Measurements from ENCODE around the gene DYNC1H1.

The DYNC1H1 gene

GRCh38 chr14:102007916-102008418 lies 43.6 kb downstream of the DYNC1H1 start:
- Histone ChIP-seq H2AFZ (ENCODE audit: low read length) (no peak overlapping the region), H3K4ac (ENCODE audit: low read length) (no peak overlapping the region), H3K14ac (ENCODE audit: low read length) (no peak overlapping the region), H3K4me3 (ENCODE audit: low read length in 2 of 2) (no peak overlapping the region), H3K23ac (ENCODE audit: low read depth, low read length, poor library complexity) (no peak overlapping the region), H3K36me3 (replicated peaks in 1 of 2; ENCODE audit: control insufficient read depth in 2 of 2, insufficient read depth in 2 of 2, low read length in 2 of 2) (peaks cover 70 to 96% of the 10 kb centered on the region in 2 donors), H3K18ac (ENCODE audit: low read length) (no peak overlapping the region), H3K9ac (ENCODE audit: low read depth, low read length, poor library complexity) (no peak overlapping the region), H4K91ac (ENCODE audit: low read depth, low read length, poor library complexity) (no peak overlapping the region), H3K27me3 (ENCODE audit: control insufficient read depth in 3 of 3, insufficient read depth in 3 of 3, low read depth in 1 of 3, low read length in 3 of 3) (no peaks in the 10 kb centered on the region), H2BK12ac (ENCODE audit: low read length) (no peak overlapping the region), H3K27ac (replicated peaks; ENCODE audit: low read length) (no peak overlapping the region), H2BK120ac (ENCODE audit: low read depth, low read length) (no peak overlapping the region), H4K8ac (ENCODE audit: low read depth, low read length) (no peak overlapping the region), H3K4me2 (ENCODE audit: insufficient read depth, low read length, poor library complexity, severe bottlenecking) (no peak overlapping the region), H3K79me1 (ENCODE audit: low read depth, low read length) (no peaks in the 10 kb centered on the region), H2AK5ac (ENCODE audit: low read depth, low read length) (no peak overlapping the region), H2BK15ac (ENCODE audit: low read length) (no peak overlapping the region), H2BK5ac (ENCODE audit: low read length) (no peak overlapping the region), H3K9me3 (replicated peaks in 1 of 2; ENCODE audit: control insufficient read depth in 2 of 2, insufficient read depth in 1 of 2, low read depth in 1 of 2, low read length in 2 of 2) (no peaks in the 10 kb centered on the region), H3K4me1 (ENCODE audit: control insufficient read depth in 2 of 2, insufficient read depth in 1 of 2, low read depth in 1 of 2, low read length in 2 of 2) (peaks cover 0 to 2% of the 10 kb centered on the region in 2 donors)
- WGBS, 2 donors (ENCODE audit: extremely low coverage in 2 of 2, insufficient read length in 2 of 2, insufficient replicate concordance in 1 of 2): no CpG with 5 or more reads among the region's 14 CpGs
- DNase-seq (ENCODE audit: low spot score): no peak

DNA sequence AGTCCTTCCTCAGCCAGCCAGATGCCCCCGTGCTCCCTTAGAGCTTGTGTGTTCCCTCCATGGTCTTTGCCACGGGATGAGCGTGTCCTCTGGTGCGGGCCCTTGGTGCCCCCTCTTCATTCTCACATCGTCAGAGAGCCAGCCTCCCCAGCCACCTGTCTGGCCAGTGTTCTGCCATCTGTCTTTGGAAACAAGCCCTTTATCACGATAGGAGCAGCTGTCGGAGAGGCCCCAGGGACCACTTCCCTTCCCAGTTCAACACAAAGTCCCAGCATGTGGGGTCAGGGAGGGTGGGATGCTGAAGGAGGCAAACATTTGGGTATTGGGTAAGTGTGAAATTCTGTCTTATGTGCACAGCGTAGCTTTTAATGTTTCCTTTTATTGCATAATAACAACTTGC lies 44.5 kb downstream of the DYNC1H1 start:
- Histone ChIP-seq H3K27me3 (ENCODE audit: control insufficient read depth in 3 of 3, insufficient read depth in 3 of 3, low read depth in 1 of 3, low read length in 3 of 3) (no peaks in the 10 kb centered on the region), H4K8ac (ENCODE audit: low read depth, low read length) (no peak overlapping the region), H2BK15ac (ENCODE audit: low read length) (no peak overlapping the region), H2BK5ac (ENCODE audit: low read length) (no peak overlapping the region), H3K23ac (ENCODE audit: low read depth, low read length, poor library complexity) (no peak overlapping the region), H4K91ac (ENCODE audit: low read depth, low read length, poor library complexity) (no peak overlapping the region), H2BK120ac (ENCODE audit: low read depth, low read length) (no peak overlapping the region), H3K4me2 (ENCODE audit: insufficient read depth, low read length, poor library complexity, severe bottlenecking) (no peak overlapping the region), H3K79me1 (ENCODE audit: low read depth, low read length) (no peaks in the 10 kb centered on the region), H3K9ac (ENCODE audit: low read depth, low read length, poor library complexity) (no peak overlapping the region), H3K18ac (ENCODE audit: low read length) (no peak overlapping the region), H2AK5ac (ENCODE audit: low read depth, low read length) (no peak overlapping the region), H2AFZ (ENCODE audit: low read length) (no peak overlapping the region), H3K27ac (replicated peaks; ENCODE audit: low read length) (no peak overlapping the region), H3K14ac (ENCODE audit: low read length) (no peak overlapping the region), H3K4me3 (ENCODE audit: low read length in 2 of 2) (no peak overlapping the region), H3K4ac (ENCODE audit: low read length) (no peak overlapping the region), H3K4me1 (ENCODE audit: control insufficient read depth in 2 of 2, insufficient read depth in 1 of 2, low read depth in 1 of 2, low read length in 2 of 2) (peaks cover 0 to 2% of the 10 kb centered on the region in 2 donors), H3K9me3 (replicated peaks in 1 of 2; ENCODE audit: control insufficient read depth in 2 of 2, insufficient read depth in 1 of 2, low read depth in 1 of 2, low read length in 2 of 2) (no peaks in the 10 kb centered on the region), H3K36me3 (replicated peaks in 1 of 2; ENCODE audit: control insufficient read depth in 2 of 2, insufficient read depth in 2 of 2, low read length in 2 of 2) (peaks cover 76 to 97% of the 10 kb centered on the region in 2 donors), H2BK12ac (ENCODE audit: low read length) (no peak overlapping the region)
- DNase-seq (ENCODE audit: low spot score): no peak
- WGBS, 2 donors (ENCODE audit: extremely low coverage in 2 of 2, insufficient read length in 2 of 2, insufficient replicate concordance in 1 of 2): no CpG with 5 or more reads among the region's 8 CpGs

DNA sequence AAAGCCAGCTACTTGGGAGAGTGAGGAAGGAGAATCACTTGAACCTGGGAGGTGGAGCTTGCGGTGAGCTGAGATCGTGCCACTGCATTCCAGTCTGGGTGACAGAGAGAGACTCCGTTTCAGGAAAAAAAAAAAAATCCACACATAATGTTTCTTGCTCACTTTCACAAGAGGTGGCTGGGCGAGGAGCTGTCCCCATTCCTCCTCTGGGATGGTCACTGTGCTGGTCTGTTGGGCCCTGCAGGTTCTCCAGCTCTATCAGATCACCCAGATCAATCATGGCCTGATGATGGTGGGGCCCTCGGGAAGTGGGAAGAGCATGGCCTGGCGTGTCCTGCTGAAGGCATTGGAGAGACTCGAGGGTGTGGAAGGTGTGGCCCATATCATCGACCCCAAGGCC lies 47.3 kb downstream of the DYNC1H1 start:
- H4K8ac ChIP-seq (ENCODE audit: low read depth, low read length): no peak overlapping the region
- H3K79me1 ChIP-seq (ENCODE audit: low read depth, low read length): no peaks in the 10 kb centered on the region
- H3K4me2 ChIP-seq (ENCODE audit: insufficient read depth, low read length, poor library complexity, severe bottlenecking): no peak overlapping the region
- no peak overlapping the region for H3K9ac ChIP-seq (ENCODE audit: low read depth, low read length, poor library complexity)
- H3K9me3 ChIP-seq (replicated peaks in 1 of 2; ENCODE audit: control insufficient read depth in 2 of 2, insufficient read depth in 1 of 2, low read depth in 1 of 2, low read length in 2 of 2): no peaks in the 10 kb centered on the region
- no peak overlapping the region for H2BK12ac ChIP-seq (ENCODE audit: low read length)
- no peak overlapping the region for H4K91ac ChIP-seq (ENCODE audit: low read depth, low read length, poor library complexity)
- no CpG with 5 or more reads among the region's 8 CpGs for WGBS, 2 donors (ENCODE audit: extremely low coverage in 2 of 2, insufficient read length in 2 of 2, insufficient replicate concordance in 1 of 2)
- H3K4me3 ChIP-seq (ENCODE audit: low read length in 2 of 2): no peak overlapping the region
- H3K14ac ChIP-seq (ENCODE audit: low read length): no peak overlapping the region
- no peak overlapping the region for H2BK120ac ChIP-seq (ENCODE audit: low read depth, low read length)
- H3K4ac ChIP-seq (ENCODE audit: low read length): no peak overlapping the region
- peaks cover 86 to 98% of the 10 kb centered on the region in 2 donors for H3K36me3 ChIP-seq (replicated peaks in 1 of 2; ENCODE audit: control insufficient read depth in 2 of 2, insufficient read depth in 2 of 2, low read length in 2 of 2)
- H2BK5ac ChIP-seq (ENCODE audit: low read length): no peak overlapping the region
- H3K4me1 ChIP-seq (ENCODE audit: control insufficient read depth in 2 of 2, insufficient read depth in 1 of 2, low read depth in 1 of 2, low read length in 2 of 2): peaks cover 0 to 2% of the 10 kb centered on the region in 2 donors
- H3K18ac ChIP-seq (ENCODE audit: low read length): no peak overlapping the region
- H3K23ac ChIP-seq (ENCODE audit: low read depth, low read length, poor library complexity): no peak overlapping the region
- DNase-seq (ENCODE audit: low spot score): no peak
- H3K27me3 ChIP-seq (ENCODE audit: control insufficient read depth in 3 of 3, insufficient read depth in 3 of 3, low read depth in 1 of 3, low read length in 3 of 3): no peaks in the 10 kb centered on the region
- H2AK5ac ChIP-seq (ENCODE audit: low read depth, low read length): no peak overlapping the region
- H2AFZ ChIP-seq (ENCODE audit: low read length): no peak overlapping the region
- no peak overlapping the region for H2BK15ac ChIP-seq (ENCODE audit: low read length)
- H3K27ac ChIP-seq (replicated peaks; ENCODE audit: low read length): no peak overlapping the region

- Histone ChIP-seq H3K27me3 (ENCODE audit: control insufficient read depth in 3 of 3, insufficient read depth in 3 of 3, low read depth in 1 of 3, low read length in 3 of 3) (no peaks in the 10 kb centered on the region), H3K79me1 (ENCODE audit: low read depth, low read length) (no peaks in the 10 kb centered on the region), H3K4ac (ENCODE audit: low read length) (no peak overlapping the region), H3K18ac (ENCODE audit: low read length) (no peak overlapping the region), H2AFZ (ENCODE audit: low read length) (no peak overlapping the region), H2BK120ac (ENCODE audit: low read depth, low read length) (no peak overlapping the region), H3K23ac (ENCODE audit: low read depth, low read length, poor library complexity) (no peak overlapping the region), H2BK5ac (ENCODE audit: low read length) (no peak overlapping the region), H3K36me3 (replicated peaks in 1 of 2; ENCODE audit: control insufficient read depth in 2 of 2, insufficient read depth in 2 of 2, low read length in 2 of 2) (peaks cover 90 to 98% of the 10 kb centered on the region in 2 donors), H3K4me1 (ENCODE audit: control insufficient read depth in 2 of 2, insufficient read depth in 1 of 2, low read depth in 1 of 2, low read length in 2 of 2) (peaks cover 0 to 2% of the 10 kb centered on the region in 2 donors), H3K4me3 (ENCODE audit: low read length in 2 of 2) (no peak overlapping the region), H3K9ac (ENCODE audit: low read depth, low read length, poor library complexity) (no peak overlapping the region), H4K91ac (ENCODE audit: low read depth, low read length, poor library complexity) (no peak overlapping the region), H2BK12ac (ENCODE audit: low read length) (no peak overlapping the region), H3K9me3 (replicated peaks in 1 of 2; ENCODE audit: control insufficient read depth in 2 of 2, insufficient read depth in 1 of 2, low read depth in 1 of 2, low read length in 2 of 2) (no peaks in the 10 kb centered on the region), H2BK15ac (ENCODE audit: low read length) (no peak overlapping the region), H3K14ac (ENCODE audit: low read length) (no peak overlapping the region), H2AK5ac (ENCODE audit: low read depth, low read length) (no peak overlapping the region), H4K8ac (ENCODE audit: low read depth, low read length) (no peak overlapping the region), H3K27ac (replicated peaks; ENCODE audit: low read length) (no peak overlapping the region), H3K4me2 (ENCODE audit: insufficient read depth, low read length, poor library complexity, severe bottlenecking) (no peak overlapping the region)
- no CpG with 5 or more reads among the region's 7 CpGs for WGBS, 2 donors (ENCODE audit: extremely low coverage in 2 of 2, insufficient read length in 2 of 2, insufficient replicate concordance in 1 of 2)
- DNase-seq (ENCODE audit: low spot score): no peak
Measured at GRCh38 chr14:102012336-102012735, 48.0 kb downstream of the DYNC1H1 start.
